BLaER1 treated with 17β-estradiol and CSF1 and Interleukin-3, amounts not matched to agents 10 nM and 100 nM (cell line): ENCODE measurements around the gene LASP1NB.
A peak's percentile ranks its signal among the peaks of the same experiment; 100 is the strongest.

Experiments used
- H3K27ac ChIP-seq, 11 experiments: shearing (Covaris generic); formaldehyde crosslinking; 2 replicates each; pipeline ENCODE4 v1.8.1; 2022
- H3K27me3 ChIP-seq, 11 experiments: shearing (Covaris generic); formaldehyde crosslinking; 2 replicates each; pipeline ENCODE4 v1.8.1; 2022
- H3K36me3 ChIP-seq, 11 experiments: shearing (Covaris generic); formaldehyde crosslinking; 2 replicates each; pipeline ENCODE4 v1.8.1; 2022
- H3K4me1 ChIP-seq, 10 experiments: shearing (Covaris generic); formaldehyde crosslinking; 2 replicates each; pipeline ENCODE4 v1.8.1; 2022
- H3K4me2 ChIP-seq, 11 experiments: shearing (Covaris generic); formaldehyde crosslinking; 2 replicates each; pipeline ENCODE4 v1.8.1; 2022
- H3K4me3 ChIP-seq, 10 experiments: shearing (Covaris generic); formaldehyde crosslinking; 2 replicates each; pipeline ENCODE4 v1.8.1; 2022
- H3K9ac ChIP-seq, 11 experiments: shearing (Covaris generic); formaldehyde crosslinking; 2 replicates each; pipeline ENCODE4 v1.8.1; 2022
- H3K9me3 ChIP-seq, 11 experiments: shearing (Covaris generic); formaldehyde crosslinking; replicated peaks in 1 of 11; 2 replicates each; pipeline ENCODE4 v1.8.1; 2022
- H4K20me1 ChIP-seq, 11 experiments: shearing (Covaris generic); formaldehyde crosslinking; 2 replicates each; pipeline ENCODE4 v1.8.1; 2022
- Cebpa-rat ChIP-seq, 11 experiments: shearing (Covaris generic); IDR thresholded peaks; 2 replicates each; pipeline ENCODE4 v1.8.1; 2022

The LASP1NB gene

DNA sequence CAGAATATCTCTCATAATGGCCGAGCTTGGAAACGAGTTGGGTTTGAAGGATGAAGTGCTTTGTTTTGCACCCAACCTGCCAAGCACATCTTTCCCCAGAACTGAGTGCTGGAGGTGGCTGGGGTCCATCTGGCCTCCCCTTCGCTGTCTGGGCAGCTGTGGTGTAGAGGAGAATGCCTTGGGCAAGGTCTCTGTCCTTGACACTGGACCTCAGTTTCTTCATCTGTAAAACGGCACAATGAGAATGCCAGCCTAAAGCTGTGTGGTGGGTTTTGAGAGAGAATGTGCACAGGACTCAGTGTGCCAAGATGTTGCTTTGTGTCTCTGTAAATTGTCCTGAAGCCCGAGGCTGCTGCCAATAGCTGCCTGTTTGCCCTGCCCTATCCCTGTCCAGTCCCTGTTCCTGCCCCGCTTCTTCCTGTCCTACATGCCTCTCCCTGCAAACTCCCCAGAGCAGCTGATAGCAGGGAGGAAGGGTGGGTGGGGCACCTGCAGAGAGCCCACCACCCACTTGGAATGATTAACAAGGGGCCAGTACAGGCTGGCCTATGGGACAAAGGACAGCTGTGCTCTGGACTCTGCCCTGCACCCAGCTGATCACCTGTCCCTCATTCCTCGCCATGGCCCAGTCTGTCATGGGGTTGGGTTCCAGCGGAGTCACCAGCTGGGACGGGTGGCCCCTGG lies 40.2 kb upstream of the LASP1NB start:
- Histone ChIP-seq H3K27me3 (no peaks in the 10 kb centered on the region), H4K20me1 (peaks cover 27 to 100% (median 80%) of the 10 kb centered on the region in 11 experiments; a peak in 20 of 22 replicates), H3K4me2 (peak overlapping the region; percentile 79 to 98 (median 96)), H3K36me3 (peaks cover 47 to 90% (median 83%) of the 10 kb centered on the region in 11 experiments), H3K4me3 (peak overlapping the region in 1 of 10 experiments; percentile 39; a peak in 2 of 20 replicates), H3K27ac (peak overlapping the region in 10 of 11 experiments; percentile 63 to 91 (median 81); a peak in 19 of 22 replicates), H3K4me1 (peaks cover 74 to 100% (median 91%) of the 10 kb centered on the region in 10 experiments), H3K9me3 (no peaks in the 10 kb centered on the region), H3K9ac (peak overlapping the region; percentile 14 to 80 (median 72); a peak in 18 of 22 replicates)
- TF ChIP-seq Cebpa-rat (IDR thresholded peaks at IDR 0.05) = no peak

DNA sequence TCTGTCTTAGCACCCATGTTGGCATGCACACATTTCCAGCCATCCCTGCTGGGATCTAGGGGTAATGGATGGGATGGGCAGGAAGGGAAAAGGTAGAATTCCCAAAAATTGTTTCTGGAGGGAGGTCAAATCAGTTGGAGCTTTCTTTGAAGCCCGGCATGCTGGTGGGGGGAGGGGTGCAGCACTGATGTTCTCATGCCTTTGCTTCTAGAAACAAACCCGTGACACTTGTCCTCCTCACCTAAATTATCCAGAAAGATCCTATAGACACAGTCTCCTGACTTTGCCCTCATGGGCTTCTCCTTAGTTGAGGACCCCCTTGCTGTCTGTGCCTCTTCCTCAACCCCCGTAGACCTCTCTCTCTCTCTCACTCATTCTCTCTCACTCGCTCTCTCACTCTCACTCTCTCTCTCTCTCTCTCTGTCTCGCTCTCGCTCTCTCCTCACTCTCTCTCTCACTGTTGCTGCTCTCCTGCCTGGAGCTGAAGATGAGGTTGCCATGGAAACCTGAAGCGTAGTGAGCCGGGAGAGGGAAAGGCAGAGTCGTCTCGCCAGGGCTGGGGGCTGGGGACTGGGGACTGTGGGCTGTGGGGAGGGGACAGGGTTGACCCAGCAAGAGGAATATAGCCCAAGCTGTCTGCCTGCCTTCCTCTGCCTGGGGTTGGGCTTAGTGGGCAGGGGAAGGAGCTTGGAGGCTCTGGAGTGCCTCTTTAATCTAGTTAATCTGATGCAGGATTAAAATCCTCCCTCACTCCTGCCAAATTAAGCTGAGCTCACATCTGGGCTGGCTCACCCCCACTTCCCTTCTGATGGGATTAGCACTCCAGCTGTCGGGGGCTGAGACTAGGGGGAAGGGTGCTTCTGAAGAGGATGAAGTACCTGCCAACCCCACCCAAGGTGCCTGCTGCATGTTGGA lies 39.4 kb upstream of the LASP1NB start:
- Histone ChIP-seq H3K4me3 (no peak overlapping the region; a peak in 1 of 20 replicates), H4K20me1 (peaks cover 27 to 100% (median 74%) of the 10 kb centered on the region in 11 experiments; a peak in 20 of 22 replicates), H3K27ac (peak overlapping the region in 9 of 11 experiments; percentile 15 to 91 (median 82); a peak in 16 of 22 replicates)

DNA sequence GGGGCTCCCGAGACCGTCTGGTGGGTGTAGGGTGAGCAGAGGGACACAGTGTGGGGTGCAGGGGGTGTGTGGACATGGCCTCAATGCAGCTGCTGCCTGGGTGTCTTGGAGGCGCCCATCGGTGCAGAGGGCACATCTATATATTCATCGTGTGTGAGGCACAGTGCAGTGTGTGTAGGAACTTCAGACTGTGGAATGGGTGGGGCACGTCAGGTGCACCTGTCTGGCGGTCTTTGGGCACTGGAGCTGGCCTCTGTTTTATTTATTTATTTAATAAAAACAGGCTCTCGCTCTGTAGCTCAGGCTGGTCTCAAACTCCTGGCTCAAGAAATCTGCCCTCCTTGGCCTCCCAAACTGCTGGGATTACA lies 38.8 kb upstream of the LASP1NB start:
- Histone ChIP-seq H3K4me3 (no peak overlapping the region), H4K20me1 (peaks cover 27 to 100% (median 67%) of the 10 kb centered on the region in 11 experiments; a peak in 20 of 22 replicates), H3K27ac (peak overlapping the region in 8 of 11 experiments; percentile 2 to 91 (median 84); a peak in 9 of 22 replicates), H3K4me1 (peaks cover 67 to 100% (median 90%) of the 10 kb centered on the region in 10 experiments), H3K36me3 (peaks cover 50 to 90% (median 82%) of the 10 kb centered on the region in 11 experiments), H3K9ac (peak overlapping the region in 6 of 11 experiments; percentile 31 to 80 (median 40); a peak in 4 of 22 replicates), H3K9me3 (no peaks in the 10 kb centered on the region), H3K27me3 (no peaks in the 10 kb centered on the region), H3K4me2 (peak overlapping the region in 10 of 11 experiments; percentile 79 to 98 (median 96); a peak in 14 of 22 replicates)
- TF ChIP-seq Cebpa-rat (IDR thresholded peaks at IDR 0.05) = no peak

More for the DNA sequence above, 39.4 kb upstream of the LASP1NB start:
- TF ChIP-seq Cebpa-rat (IDR thresholded peaks at IDR 0.05) = no peak
- Histone ChIP-seq H3K9ac (peak overlapping the region in 10 of 11 experiments; percentile 13 to 80 (median 58); a peak in 15 of 22 replicates), H3K27me3 (no peaks in the 10 kb centered on the region), H3K4me2 (peak overlapping the region; percentile 79 to 98 (median 96)), H3K9me3 (no peaks in the 10 kb centered on the region), H3K4me1 (peaks cover 67 to 100% (median 90%) of the 10 kb centered on the region in 10 experiments), H3K36me3 (peaks cover 48 to 90% (median 83%) of the 10 kb centered on the region in 11 experiments)

DNA sequence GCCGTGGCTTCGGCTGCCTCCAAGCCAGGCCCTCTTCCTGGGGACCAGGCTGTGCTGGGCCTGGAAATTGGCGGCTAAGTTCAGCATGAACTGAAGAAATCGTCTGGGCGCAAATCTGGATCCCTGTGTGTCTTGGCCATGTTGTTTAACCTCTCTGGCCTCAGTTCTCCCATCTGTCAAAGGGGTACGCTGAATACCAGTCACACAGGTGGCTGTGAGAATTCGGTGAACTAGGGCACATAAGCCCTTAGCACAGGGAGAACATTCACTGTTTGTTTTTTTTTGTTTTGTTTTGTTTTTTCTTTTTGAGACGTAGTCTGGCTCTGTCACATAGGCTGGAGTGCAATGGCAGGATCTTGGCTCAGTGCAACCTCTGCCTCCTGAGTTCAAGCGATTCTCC lies 36.6 kb upstream of the LASP1NB start:
- TF ChIP-seq Cebpa-rat (IDR thresholded peaks at IDR 0.05) = no peak
- Histone ChIP-seq H3K9ac (no peak overlapping the region), H3K36me3 (peaks cover 62 to 91% (median 84%) of the 10 kb centered on the region in 11 experiments)

DNA sequence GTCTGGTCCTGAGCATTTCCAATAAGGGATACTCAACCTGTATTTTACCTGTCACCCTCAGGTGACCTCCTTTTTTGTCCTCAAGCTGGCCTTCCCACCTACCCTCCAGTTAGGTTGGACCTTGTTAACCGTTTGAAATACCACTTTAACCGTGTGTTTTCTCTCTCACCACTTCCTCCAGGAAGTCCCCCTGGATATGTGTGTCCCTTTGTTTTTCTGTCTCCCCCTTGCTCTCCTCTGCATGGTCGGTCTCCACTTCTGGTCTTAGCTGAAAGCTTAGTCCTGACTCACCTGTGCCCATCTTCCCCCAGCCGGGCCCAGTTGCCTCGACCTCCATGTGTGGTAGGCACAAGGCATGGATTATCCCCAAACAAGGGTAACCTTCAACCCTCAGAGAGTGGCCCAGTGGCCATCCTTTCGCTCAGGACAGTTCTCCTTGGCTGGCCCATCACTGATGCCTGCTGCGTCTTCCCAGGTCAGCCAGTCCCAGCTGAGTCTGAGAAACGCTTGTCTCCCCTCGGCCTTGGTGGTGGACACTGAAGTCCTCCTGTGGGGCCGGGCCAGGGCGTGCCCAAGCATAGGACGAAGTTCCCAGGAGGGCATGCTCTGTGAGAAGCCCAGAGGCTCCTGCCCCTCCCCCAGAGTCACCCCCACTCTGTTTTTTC lies 35.5 kb upstream of the LASP1NB start:
- peak overlapping the region in 6 of 11 experiments; percentile 4 to 56 (median 36); a peak in 5 of 22 replicates for H3K9ac ChIP-seq
- peaks cover 27 to 98% (median 50%) of the 10 kb centered on the region in 11 experiments; a peak in 20 of 22 replicates for H4K20me1 ChIP-seq
- H3K36me3 ChIP-seq = peaks cover 61 to 97% (median 91%) of the 10 kb centered on the region in 11 experiments
- H3K4me1 ChIP-seq = peaks cover 63 to 100% (median 90%) of the 10 kb centered on the region in 10 experiments
- no peak for TF ChIP-seq Cebpa-rat (IDR thresholded peaks at IDR 0.05)
- peak overlapping the region in 6 of 11 experiments; percentile 2 to 95 (median 44); a peak in 11 of 22 replicates for H3K4me2 ChIP-seq
- H3K27ac ChIP-seq = peak overlapping the region in 8 of 11 experiments; percentile 8 to 56 (median 32); a peak in 11 of 22 replicates
- H3K4me3 ChIP-seq = no peak overlapping the region
- H3K27me3 ChIP-seq = no peaks in the 10 kb centered on the region
- H3K9me3 ChIP-seq = no peaks in the 10 kb centered on the region

More for the DNA sequence above, 36.6 kb upstream of the LASP1NB start:
- Histone ChIP-seq H3K4me2 (peak overlapping the region in 3 of 11 experiments; percentile 41 to 49 (median 48); a peak in 3 of 22 replicates), H3K4me3 (no peak overlapping the region), H3K27ac (peak overlapping the region in 2 of 11 experiments; percentile 13 to 17; a peak in 1 of 22 replicates), H3K9me3 (no peaks in the 10 kb centered on the region), H3K27me3 (no peaks in the 10 kb centered on the region), H4K20me1 (peaks cover 27 to 100% (median 52%) of the 10 kb centered on the region in 11 experiments; a peak in 20 of 22 replicates), H3K4me1 (peaks cover 67 to 100% (median 90%) of the 10 kb centered on the region in 10 experiments)

DNA sequence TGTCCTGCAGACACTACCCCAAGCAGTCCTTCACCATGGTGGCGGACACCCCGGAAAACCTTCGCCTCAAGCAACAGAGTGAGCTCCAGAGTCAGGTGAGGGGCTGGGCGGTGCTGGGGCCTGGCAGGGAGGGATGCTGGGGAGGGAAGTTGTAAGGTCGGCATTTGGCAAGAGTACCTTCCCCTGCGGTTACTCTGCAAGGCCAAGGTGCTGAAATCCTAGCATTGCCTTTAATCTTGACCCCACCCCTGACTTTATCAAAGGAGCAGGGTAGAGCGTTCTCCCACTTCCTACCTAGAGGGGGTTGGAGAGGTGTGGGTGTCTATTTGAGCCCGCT lies 35.0 kb upstream of the LASP1NB start:
- Histone ChIP-seq H3K4me3 (no peak overlapping the region), H3K36me3 (peaks cover 58 to 97% (median 91%) of the 10 kb centered on the region in 11 experiments), H3K27me3 (no peaks in the 10 kb centered on the region), H3K27ac (peak overlapping the region in 8 of 11 experiments; percentile 8 to 56 (median 32); a peak in 11 of 22 replicates), H3K4me1 (peaks cover 58 to 100% (median 88%) of the 10 kb centered on the region in 10 experiments), H4K20me1 (peaks cover 23 to 93% (median 45%) of the 10 kb centered on the region in 11 experiments; a peak in 20 of 22 replicates), H3K9ac (peak overlapping the region in 8 of 11 experiments; percentile 8 to 56 (median 45); a peak in 10 of 22 replicates), H3K9me3 (no peaks in the 10 kb centered on the region), H3K4me2 (peak overlapping the region in 7 of 11 experiments; percentile 2 to 95 (median 41); a peak in 11 of 22 replicates)
- no peak for TF ChIP-seq Cebpa-rat (IDR thresholded peaks at IDR 0.05)

DNA sequence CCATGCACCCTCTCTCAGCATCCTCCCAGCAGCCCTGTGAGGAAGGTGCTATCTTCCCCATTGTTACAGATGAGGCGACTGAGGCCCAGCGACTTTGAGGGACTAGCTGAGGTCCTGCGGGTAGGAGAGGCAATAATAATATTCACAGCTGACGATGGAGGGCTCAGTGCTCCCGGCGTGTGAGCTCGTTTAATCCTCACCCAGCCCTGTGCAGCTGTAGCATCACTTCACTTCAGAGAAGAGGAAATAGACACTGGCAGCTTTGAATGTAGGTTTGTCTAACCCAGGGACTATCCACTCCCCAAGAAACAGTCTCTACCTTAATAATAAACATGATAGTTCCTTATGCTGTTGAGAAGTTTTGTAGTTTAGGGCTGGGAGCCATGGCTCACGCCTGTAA lies 34.0 kb upstream of the LASP1NB start:
- TF ChIP-seq Cebpa-rat (IDR thresholded peaks at IDR 0.05) = no peak
- Histone ChIP-seq H3K4me2 (peak overlapping the region; percentile 67 to 98 (median 85)), H4K20me1 (peaks cover 13 to 86% (median 35%) of the 10 kb centered on the region in 11 experiments; a peak in 20 of 22 replicates), H3K36me3 (peaks cover 58 to 97% (median 92%) of the 10 kb centered on the region in 11 experiments), H3K4me1 (peaks cover 55 to 100% (median 88%) of the 10 kb centered on the region in 10 experiments), H3K9ac (peak overlapping the region in 10 of 11 experiments; percentile 28 to 63 (median 53); a peak in 11 of 22 replicates), H3K4me3 (no peak overlapping the region), H3K9me3 (no peaks in the 10 kb centered on the region), H3K27me3 (no peaks in the 10 kb centered on the region), H3K27ac (peak overlapping the region in 9 of 11 experiments; percentile 10 to 99 (median 80); a peak in 14 of 22 replicates)
